AG04450 (cell line): ENCODE data around the gene MANBA. TPM values are rescaled to one million over a fixed set of nuclear protein-coding genes. Genes with fewer than 3 reads are reported as not detected.
A peak's percentile ranks its signal among the peaks of the same experiment; 100 is the strongest.

Source experiments
- CTCF ChIA-PET: fragments of 300-600, 350-600 bp; formaldehyde crosslinking; extraction: SDS; loops from one replicate; lab custom pipeline; 2022; ENCODE audit warnings: antibody characterized with exemption, inconsistent platforms; lab: Charles Lee
- POLR2A ChIA-PET: fragments of 350-600 bp; formaldehyde crosslinking; extraction: SDS; loops from one replicate; lab custom pipeline; 2021; ENCODE audit warnings: antibody characterized with exemption, inconsistent platforms; lab: Yijun Ruan, JAX
- DNase-seq: peaks from one replicate; pipeline ENCODE4 v3.0.0-alpha.2; 2011; ENCODE audit warnings: low read depth, low spot score
- H3K27ac ChIP-seq: one replicate; pipeline ENCODE4 v1.5.1; 2012; ENCODE audit warnings: low read depth, low read length, control low read depth
- H3K27me3 ChIP-seq: one replicate; pipeline ENCODE4 v1.6.0; 2012; ENCODE audit warnings: low read length; ENCODE audit not compliant: control insufficient read depth, insufficient read depth
- H3K4me3 ChIP-seq: 2 replicates; pipeline ENCODE4 v1.5.1; 2011; ENCODE audit warnings: mild to moderate bottlenecking, low read depth, low read length, control low read depth
- H3K9me3 ChIP-seq: 2 replicates; pipeline ENCODE4 v1.5.1; 2012; ENCODE audit warnings: low read length; ENCODE audit not compliant: control insufficient read depth, insufficient read depth
- polyA plus RNA-seq: library from polyadenylated mRNA; depleted of rRNA; stranded (reverse); fragments of >200 nt; gene quantifications from 2 replicates; pipeline ENCODE4 v1.2.3, GENCODE V29; 2011
- TF ChIP-seq, protein P1 (sequence below): IDR thresholded peaks from 2 replicates; pipeline ENCODE4 v1.5.1; 2011; ENCODE audit warnings: low read depth, low read length, control low read depth, inconsistent platforms

MANBA gene
- polyA plus RNA-seq, 1 experiment, result 20.9 TPM

DNA sequence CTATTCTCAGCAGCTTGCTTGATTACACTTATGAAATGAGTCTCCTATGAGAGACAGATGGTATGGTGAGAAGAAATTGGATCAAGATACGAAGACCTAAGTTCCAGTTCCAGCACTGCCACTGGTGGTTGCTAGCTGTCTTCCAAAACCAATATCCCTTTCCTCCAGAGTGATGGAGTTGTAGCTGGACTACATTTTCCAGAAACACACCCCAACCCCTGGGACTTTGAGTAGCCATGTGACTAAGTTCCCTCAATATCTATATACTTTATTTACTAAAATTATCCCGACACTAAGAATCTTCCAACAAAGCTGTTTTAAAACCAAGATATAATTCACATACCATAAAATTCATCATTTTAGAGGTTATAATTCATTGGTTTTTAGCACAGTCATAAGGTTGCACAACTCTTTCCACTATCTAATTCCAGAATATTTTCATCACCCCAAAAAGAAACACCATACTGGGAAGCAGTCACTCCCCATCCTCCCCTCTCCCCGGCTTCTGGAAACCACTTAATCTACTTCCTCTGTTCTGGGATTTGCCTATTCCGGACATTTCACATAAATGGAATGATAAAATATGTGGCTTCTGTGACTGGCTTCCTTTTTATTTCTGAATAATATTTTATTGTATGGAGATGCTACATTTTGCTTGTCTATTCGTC is 118.0 kb downstream of the MANBA start:
- no peak overlapping the region for H3K27ac ChIP-seq
- DNase-seq, result no peak
- TF ChIP-seq, protein P1, sequence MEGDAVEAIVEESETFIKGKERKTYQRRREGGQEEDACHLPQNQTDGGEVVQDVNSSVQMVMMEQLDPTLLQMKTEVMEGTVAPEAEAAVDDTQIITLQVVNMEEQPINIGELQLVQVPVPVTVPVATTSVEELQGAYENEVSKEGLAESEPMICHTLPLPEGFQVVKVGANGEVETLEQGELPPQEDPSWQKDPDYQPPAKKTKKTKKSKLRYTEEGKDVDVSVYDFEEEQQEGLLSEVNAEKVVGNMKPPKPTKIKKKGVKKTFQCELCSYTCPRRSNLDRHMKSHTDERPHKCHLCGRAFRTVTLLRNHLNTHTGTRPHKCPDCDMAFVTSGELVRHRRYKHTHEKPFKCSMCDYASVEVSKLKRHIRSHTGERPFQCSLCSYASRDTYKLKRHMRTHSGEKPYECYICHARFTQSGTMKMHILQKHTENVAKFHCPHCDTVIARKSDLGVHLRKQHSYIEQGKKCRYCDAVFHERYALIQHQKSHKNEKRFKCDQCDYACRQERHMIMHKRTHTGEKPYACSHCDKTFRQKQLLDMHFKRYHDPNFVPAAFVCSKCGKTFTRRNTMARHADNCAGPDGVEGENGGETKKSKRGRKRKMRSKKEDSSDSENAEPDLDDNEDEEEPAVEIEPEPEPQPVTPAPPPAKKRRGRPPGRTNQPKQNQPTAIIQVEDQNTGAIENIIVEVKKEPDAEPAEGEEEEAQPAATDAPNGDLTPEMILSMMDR, result no peak
- H3K9me3 ChIP-seq, result no peaks in the 10 kb centered on the region
- H3K4me3 ChIP-seq, result no peak overlapping the region
- no peaks in the 10 kb centered on the region for H3K27me3 ChIP-seq
- ChIA-PET CTCF (interaction anchor here (1.7 kb wide), 1 partner anchor 22 kb away, joined by 4 read pairs; no protein-coding TSS in a partner anchor), POLR2A (no interaction called here)

DNA sequence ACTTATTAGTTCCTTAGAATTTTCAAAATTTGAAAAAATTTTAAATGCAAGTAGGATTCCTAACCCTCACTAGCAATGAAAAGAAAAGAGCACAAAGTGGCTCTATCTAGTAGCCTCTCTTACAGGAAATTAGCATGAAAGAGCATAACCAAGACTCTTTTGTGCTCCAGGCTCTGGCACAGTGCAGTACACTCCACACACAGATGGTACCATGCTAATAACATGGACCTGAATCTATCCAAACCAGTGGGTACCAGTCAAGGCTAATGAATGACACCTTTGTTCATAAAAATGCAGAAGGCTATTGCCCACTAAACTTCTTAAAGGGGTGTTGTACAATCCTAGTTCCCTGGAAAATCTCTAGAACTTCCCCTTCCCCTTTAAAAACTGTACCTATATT is 119.0 kb downstream of the MANBA start:
- H3K27ac ChIP-seq, result no peak overlapping the region
- ChIA-PET POLR2A (no interaction called here), CTCF (interaction anchor here (1.0 to 1.7 kb wide), 2 partner anchors 21 to 148 kb away, joined by 3 to 4 read pairs; no protein-coding TSS in a partner anchor)
- no peaks in the 10 kb centered on the region for H3K9me3 ChIP-seq
- TF ChIP-seq, protein P1, result no peak
- no peaks in the 10 kb centered on the region for H3K27me3 ChIP-seq
- DNase-seq, result no peak
- no peak overlapping the region for H3K4me3 ChIP-seq

DNA sequence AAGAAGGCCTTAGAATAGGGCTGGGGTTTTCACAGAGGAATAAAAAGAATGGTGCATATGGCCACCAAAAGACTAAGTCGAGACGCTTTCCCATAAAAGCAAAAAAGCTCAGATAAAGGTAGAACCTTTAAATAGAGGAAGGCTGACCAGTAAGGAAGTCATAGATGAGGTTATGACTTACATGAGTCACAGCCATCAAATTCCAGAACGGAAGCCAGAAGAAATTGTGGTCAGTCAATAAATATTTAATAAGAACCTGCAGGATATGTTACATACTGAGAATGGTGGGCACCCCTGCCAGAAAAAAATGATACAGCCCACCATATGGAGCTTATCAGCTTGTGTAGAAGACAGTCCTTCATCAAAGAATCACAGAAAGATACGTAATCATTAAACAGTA is 120.1 kb downstream of the MANBA start:
- POLR2A ChIA-PET, result no interaction called here
- CTCF ChIA-PET, result interaction anchor here (1.0 to 1.5 kb wide), 2 partner anchors 20 to 149 kb away, joined by 3 read pairs; no protein-coding TSS in a partner anchor

DNA sequence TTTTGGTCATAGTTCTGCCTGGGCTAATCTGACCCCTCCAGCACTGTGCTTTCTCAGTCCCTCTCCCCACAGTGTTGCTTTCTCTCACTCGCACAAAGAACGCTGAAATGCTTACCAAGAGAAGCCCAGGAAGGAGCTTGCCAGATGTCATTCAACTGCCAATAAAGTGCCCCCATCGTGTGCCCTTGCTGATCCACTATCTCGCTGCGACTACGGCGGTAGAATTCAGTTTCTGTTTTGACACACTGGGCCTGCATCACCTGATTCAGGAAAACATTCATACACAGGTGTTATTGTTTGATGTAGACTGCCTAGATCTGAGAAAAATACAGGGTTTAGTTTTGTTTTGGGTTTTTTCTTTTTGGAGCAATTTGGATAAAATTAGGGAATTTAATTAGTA is 121.2 kb downstream of the MANBA start:
- ChIA-PET POLR2A (no interaction called here), CTCF (interaction anchor here (1.5 kb wide), 1 partner anchor 19 kb away, joined by 3 read pairs; no protein-coding TSS in a partner anchor)
- Histone ChIP-seq H3K27me3 (no peaks in the 10 kb centered on the region), H3K4me3 (no peak overlapping the region), H3K27ac (no peak overlapping the region), H3K9me3 (no peaks in the 10 kb centered on the region)
- DNase-seq, result no peak
- TF ChIP-seq, protein P1, result no peak

More for the DNA sequence above, 120.1 kb downstream of the MANBA start:
- peak; percentile 37 for DNase-seq
- no peaks in the 10 kb centered on the region for H3K27me3 ChIP-seq
- H3K27ac ChIP-seq, result no peak overlapping the region
- H3K4me3 ChIP-seq, result no peak overlapping the region
- TF ChIP-seq, protein P1, result no peak
- H3K9me3 ChIP-seq, result no peaks in the 10 kb centered on the region

DNA sequence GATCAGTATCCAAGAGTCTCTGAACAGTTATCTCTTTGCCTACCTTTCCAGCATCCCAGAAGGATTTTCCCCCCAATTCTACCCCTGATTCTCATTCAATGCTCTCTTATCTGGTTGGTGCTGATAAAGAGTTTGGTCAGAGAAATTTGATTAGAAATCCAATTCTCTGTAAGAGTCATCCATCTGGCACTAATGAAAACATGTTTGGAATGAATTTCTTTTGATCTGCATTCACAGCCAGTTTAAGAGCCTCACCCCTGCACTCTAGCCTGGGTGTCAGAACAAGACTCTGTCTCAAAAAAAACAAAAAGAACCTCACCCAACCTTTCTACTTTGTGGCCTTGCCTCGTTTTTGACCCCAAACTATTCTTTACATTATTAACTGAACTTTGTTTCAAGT is 122.1 kb downstream of the MANBA start:
- no peak for DNase-seq
- Histone ChIP-seq H3K4me3 (no peak overlapping the region), H3K9me3 (no peaks in the 10 kb centered on the region), H3K27ac (no peak overlapping the region), H3K27me3 (no peaks in the 10 kb centered on the region)
- ChIA-PET POLR2A (no interaction called here), CTCF (no interaction called here)
- TF ChIP-seq, protein P1, result no peak
